Lung microvascular endothelial cell (primary cell): Measurements from ENCODE around the gene NCOR1. TPM values are rescaled to one million over a fixed set of nuclear protein-coding genes. Genes with fewer than 3 reads are reported as not detected.
"Not testable (repeated sequence)": the region's sequence is repeated elsewhere in the genome, so short reads cannot be mapped to it uniquely, and the experiment has no call there.

Experiments
- DNase-seq, 2 donors: peaks; one replicate each; pipeline versions ENCODE4 v3.0.0 to v3.0.0-alpha.2; 2010; ENCODE audit warnings: low read depth in 2 of 2
- total RNA-seq: library from RNA; depleted of rRNA; stranded (reverse); fragments of >200 nt; gene quantifications from 2 replicates; pipeline ENCODE4 v1.2.1, GENCODE V29; 2014

NCOR1 gene
- total RNA-seq, 1 donor from 2014 or later = 85.1 TPM

GRCh38 chr17:16150251-16150856 lies 65.0 kb downstream of the NCOR1 start:
- peak; percentile 65 to 67 for DNase-seq

GRCh38 chr17:16148596-16148995 lies 66.7 kb downstream of the NCOR1 start:
- DNase-seq = no peak

DNA sequence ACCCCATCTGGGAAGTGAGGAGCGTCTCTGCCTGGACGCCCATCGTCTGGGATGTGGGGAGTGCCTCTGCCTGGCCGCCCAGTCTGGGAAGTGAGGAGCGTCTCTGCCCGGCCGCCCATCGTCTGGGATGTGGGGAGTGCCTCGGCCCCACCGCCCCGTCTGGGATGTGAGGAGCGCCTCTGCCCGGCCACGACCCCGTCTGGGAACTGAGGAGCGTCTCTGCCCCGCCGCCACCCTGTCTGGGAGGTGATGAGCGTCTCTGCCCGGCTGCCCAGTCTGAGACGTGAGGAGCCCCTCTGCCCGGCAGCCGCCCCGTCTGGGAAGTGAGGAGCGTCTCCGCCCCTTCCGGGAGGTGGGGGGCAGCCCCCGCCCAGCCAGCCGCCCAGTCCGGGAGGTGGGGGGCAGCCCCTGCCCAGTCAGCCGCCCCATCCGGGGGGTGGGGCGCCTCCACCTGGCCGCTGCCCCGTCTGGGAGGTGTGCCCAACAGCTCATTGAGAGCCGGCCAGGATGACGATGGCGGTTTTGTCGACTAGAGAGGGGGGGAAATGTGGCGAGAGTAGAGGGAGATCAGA lies 69.9 kb downstream of the NCOR1 start:
- DNase-seq = not testable (repeated sequence)

DNA sequence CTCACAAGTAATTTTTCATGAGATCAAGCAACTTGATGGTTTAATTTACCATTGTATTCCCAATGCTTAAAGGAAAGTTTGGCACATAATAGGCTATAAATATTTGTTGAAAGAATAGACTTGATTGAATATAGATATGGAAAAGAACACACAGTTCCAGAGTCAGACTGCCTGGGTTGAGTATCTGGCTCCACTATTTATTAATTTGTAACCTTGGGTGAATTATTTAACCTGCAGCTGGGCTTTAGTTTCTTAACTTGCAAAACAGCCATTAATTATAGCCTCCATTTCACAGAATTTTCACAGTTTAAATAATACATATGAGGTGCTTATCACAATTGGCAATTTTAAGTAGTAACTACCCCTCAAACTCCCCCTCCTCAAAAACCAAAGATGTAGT lies 73.6 kb downstream of the NCOR1 start:
- no peak for DNase-seq

GRCh38 chr17:16140854-16141253 lies 74.5 kb downstream of the NCOR1 start:
- no peak for DNase-seq

DNA sequence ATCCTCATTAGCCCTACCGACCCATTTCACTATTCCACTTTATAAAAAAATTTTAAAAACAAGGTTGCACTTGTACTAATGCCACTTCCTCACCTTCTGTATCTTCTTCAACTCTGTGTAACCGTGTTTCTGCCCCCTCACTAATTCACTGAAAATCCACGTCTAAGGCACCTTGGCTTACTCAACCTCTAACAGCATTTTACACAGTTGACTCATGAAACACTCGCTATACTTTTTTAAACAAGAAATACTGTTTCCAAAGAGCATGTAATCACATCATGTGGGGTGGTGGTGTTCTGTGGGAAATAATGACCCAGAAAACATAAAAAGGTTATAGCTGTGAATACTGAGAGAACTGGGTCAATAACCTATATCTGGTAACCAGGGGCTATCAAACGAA lies 79.9 kb downstream of the NCOR1 start:
- no peak for DNase-seq

- DNase-seq = no peak
Measured at GRCh38 chr17:16131593-16131992, 83.7 kb downstream of the NCOR1 start.

DNA sequence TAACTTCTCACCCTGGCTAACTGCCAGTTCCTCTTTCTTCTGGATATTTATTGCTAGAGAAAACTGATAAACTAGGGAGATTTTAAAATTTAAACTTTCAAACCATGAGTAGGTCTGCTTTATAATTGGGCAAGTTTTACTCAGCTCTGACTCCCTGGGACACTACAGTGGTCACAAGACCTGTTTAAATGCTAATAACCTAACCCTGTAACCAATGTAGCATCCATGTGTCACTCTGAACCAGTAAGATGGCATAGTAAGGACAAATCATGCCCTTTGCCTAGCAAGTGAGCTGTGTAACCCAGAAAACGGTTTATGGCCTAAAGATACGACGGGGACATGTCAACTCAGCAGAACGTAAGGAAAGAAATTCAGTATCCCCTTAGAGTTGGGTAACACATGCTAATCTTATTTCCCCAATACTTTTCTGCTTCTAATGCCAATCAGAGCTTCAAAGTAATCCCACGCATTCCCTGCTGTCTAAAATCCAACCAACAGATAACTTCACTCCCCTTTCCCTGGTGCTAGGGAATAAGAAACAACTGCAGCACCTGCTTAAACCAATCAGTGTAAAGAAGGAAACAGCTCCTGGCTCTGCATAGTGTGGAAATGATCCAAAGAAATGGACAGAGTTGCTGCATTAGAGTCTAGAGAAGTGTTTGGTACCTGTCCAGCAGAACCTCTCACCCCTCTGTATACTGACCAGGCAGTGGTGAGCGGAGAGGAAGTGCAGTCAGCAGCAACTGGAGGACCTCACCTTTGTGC lies 85.7 kb downstream of the NCOR1 start:
- DNase-seq = no peak

GRCh38 chr17:16123531-16123930 lies 91.8 kb downstream of the NCOR1 start:
- DNase-seq = no peak

- no peak for DNase-seq
Measured at GRCh38 chr17:16122697-16123434, 92.5 kb downstream of the NCOR1 start.

DNA sequence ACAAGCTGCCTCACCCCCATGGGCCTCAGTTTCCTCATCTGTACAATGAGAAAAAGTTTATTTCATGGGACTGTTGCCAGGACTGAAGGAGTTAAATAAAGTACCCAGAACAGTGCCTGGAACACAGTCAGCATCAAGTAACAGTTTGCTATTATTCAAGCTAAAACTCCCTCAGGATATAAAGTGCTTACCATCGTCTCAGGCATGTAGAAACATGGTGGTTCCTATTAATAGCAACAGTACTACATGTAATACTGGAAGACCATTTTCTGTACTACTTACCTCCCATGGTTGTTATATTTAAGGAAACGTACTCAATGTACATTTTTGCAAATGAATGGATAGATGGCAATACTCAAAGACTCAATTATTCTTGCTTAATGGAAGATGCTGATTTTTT lies 93.4 kb downstream of the NCOR1 start:
- DNase-seq = no peak

DNA sequence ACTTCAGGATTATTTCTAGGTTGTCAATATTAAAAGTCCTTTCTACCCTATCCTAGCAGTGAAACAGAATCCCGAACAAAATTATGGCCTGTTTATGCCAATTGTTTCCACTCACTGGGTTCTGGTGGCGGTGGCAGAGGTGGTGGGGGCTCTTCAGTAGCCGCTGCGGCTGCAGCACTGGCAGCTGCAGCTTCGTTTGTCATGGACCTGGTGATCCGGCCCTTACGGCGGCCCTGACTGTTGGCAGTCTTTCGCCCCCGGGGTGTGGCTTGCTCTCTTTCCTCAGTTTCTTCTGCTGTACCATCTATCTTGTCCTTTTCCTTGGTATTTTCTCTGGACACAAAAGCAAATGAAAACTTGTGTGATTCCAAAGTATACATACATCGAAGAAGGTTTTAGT lies 94.4 kb downstream of the NCOR1 start:
- DNase-seq = no peak

GRCh38 chr17:16117149-16117548 lies 98.2 kb downstream of the NCOR1 start:
- DNase-seq = no peak

DNA sequence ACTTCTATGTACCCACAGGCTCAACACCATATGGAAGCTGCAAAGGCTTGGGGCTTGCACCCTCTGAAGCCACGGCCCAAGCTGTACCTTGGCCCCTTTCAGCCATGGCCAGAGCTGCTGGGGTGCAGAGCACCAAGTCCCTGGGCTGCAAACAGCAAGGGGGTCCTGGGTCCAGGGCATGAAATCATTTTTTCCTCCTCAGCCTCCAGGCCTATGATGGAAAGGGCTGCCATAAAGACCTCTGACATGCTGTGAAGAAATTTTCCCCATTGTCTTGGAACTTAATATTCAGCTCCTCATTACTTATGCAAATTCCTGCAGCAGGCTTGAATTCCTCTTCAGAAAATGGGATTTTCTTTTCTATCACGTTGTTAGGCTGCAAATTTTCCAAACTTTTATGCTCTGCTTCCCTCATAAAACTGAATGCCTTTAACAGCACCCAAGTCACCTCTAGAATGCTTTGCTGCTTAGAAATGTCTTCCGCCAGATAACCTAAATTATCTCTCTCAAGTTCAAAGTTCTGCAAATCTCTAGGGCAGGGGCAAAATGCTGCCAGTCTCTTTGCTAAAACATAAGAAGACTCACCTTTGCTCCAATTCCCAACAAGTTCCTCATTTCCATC lies 100.1 kb downstream of the NCOR1 start:
- not testable (repeated sequence) for DNase-seq

- no peak for DNase-seq
Measured at GRCh38 chr17:16108871-16109270, 106.5 kb downstream of the NCOR1 start.

DNA sequence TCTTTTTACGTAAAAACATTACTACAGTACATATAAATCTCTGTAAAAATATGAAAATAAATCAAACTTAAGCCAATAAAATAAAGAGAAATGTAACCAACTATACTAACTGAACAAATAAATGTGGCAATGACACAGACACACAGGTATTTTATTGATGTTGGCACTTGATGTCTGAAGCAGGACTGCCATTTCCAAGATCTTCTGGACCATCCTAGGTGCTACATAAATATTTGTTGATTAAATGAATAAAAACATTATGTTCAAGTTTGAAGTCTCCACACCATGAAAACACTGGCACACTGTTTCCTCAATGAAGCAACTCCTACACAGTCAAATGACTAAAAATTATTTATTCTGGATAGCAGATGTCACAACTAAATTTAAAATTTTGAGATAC lies 106.9 kb downstream of the NCOR1 start:
- no peak for DNase-seq

DNA sequence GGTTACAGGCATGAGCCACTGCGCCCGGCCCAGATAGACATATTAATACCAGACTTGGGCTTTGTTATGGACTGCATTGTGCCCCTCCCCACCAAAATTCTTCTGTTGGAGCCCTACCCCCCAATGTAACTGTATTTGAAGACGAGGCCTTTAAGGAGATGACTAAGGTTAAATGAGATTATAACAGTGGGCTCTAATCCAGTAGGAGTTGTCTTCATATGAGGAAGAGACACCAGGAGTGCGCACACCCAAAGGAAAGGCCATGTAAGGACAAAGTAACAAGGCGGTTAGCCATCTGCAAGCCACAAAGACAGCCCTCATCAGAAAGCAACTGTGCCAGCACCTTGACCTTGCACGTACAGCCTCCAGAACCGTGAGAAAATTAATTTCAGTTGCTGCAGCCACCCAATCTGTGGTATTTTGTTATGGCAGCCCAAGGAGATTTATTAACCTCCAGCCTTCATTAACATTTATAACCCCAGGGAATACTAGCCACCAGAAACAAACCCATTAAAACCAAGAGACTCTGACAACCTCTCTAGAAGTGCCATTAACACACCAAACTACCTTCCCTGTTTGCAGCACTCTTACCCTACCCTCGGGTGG lies 108.1 kb downstream of the NCOR1 start:
- DNase-seq = no peak

DNA sequence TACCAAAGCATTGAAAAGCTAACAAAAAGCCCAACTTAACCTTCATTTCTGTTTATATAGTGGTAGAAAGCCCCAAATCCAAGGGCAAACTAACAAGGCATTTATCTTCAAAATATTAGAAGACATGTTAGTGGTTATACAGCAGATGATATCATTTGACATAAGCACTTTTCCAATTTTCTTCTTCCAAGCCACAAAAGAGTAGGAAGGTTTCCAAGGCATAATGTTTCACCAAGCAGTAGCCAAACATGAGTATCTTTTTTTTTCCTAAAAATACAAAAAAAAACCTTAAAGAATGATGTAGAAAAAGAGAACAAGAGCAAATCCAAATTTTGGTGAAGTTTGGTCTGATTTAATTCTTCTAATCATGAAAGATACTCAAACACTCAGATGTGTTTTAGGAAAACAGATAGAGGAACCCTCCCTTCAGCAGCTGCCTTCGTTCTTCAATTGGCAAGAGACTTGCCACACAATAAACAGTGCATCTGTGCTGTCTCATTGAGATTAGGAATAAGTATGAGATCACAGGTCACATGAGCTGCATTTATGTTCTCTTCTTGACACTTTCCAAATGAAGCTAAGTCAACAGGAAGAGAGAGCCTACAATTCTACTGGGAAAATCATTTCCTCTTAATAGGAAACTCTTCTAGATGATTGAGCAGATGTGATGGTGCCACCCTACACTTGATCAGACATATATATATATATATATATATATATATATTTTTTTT lies 109.0 kb downstream of the NCOR1 start:
- DNase-seq = peak; percentile 64 to 92

- DNase-seq = no peak
Measured at GRCh38 chr17:16104189-16104588, 111.1 kb downstream of the NCOR1 start.

GRCh38 chr17:16101440-16101839 lies 113.9 kb downstream of the NCOR1 start:
- no peak for DNase-seq
